Trophoblast cell (in vitro differentiated cells and primary cell): ENCODE data around the gene UBA6. TPM values are rescaled to one million over a fixed set of nuclear protein-coding genes. Genes with fewer than 3 reads are reported as not detected.

Experiments used
- DNase-seq, 2 donors: peaks; one replicate each; pipeline ENCODE4 v3.0.0-alpha.2; 2016
- H2AFZ ChIP-seq: 2 replicates; pipeline ENCODE4 v1.6.1; 2013; ENCODE audit warnings: low read length, moderate library complexity, mild to moderate bottlenecking; ENCODE audit not compliant: insufficient read depth, poor library complexity
- H2AK5ac ChIP-seq: 2 replicates; pipeline ENCODE4 v1.6.1; 2013; ENCODE audit warnings: mild to moderate bottlenecking, low read length
- H2BK120ac ChIP-seq: 2 replicates; pipeline ENCODE4 v1.6.1; 2013; ENCODE audit warnings: low read length, mild to moderate bottlenecking, moderate library complexity; ENCODE audit not compliant: insufficient read depth, poor library complexity
- H2BK12ac ChIP-seq: 2 replicates; pipeline ENCODE4 v1.6.1; 2013; ENCODE audit warnings: mild to moderate bottlenecking, low read length, moderate library complexity
- H2BK5ac ChIP-seq: 2 replicates; pipeline ENCODE4 v1.6.1; 2013; ENCODE audit warnings: low read length, low read depth, moderate library complexity, mild to moderate bottlenecking; ENCODE audit not compliant: poor library complexity
- H3K14ac ChIP-seq: 2 replicates; pipeline ENCODE4 v1.6.1; 2013; ENCODE audit warnings: mild to moderate bottlenecking, low read length
- H3K18ac ChIP-seq: 2 replicates; pipeline ENCODE4 v1.6.1; 2013; ENCODE audit warnings: mild to moderate bottlenecking, low read length
- H3K23ac ChIP-seq: 2 replicates; pipeline ENCODE4 v1.6.1; 2013; ENCODE audit warnings: low read length
- H3K27ac ChIP-seq: 2 replicates; pipeline ENCODE4 v1.5.1; 2013; ENCODE audit warnings: low read depth, mild to moderate bottlenecking, inconsistent platforms, low read length, moderate library complexity
- H3K27me3 ChIP-seq: 2 replicates; pipeline ENCODE4 v1.6.1; 2013; ENCODE audit warnings: inconsistent platforms, mild to moderate bottlenecking, low read length, moderate library complexity; ENCODE audit not compliant: insufficient read depth
- H3K36me3 ChIP-seq, 2 experiments: 1 replicate in 1 of 2; 2 replicates in 1 of 2; pipeline ENCODE4 v1.6.1; 2013; ENCODE audit warnings: low read length in 2 of 2, mild to moderate bottlenecking in 2 of 2, moderate library complexity in 1 of 2; ENCODE audit not compliant: insufficient read depth in 2 of 2, control insufficient read depth in 1 of 2
- H3K4ac ChIP-seq: 2 replicates; pipeline ENCODE4 v1.6.1; 2013; ENCODE audit warnings: low read depth, mild to moderate bottlenecking, low read length, moderate library complexity
- H3K4me1 ChIP-seq, 2 experiments: 1 replicate in 1 of 2; 2 replicates in 1 of 2; pipeline ENCODE4 v1.6.1; 2013; ENCODE audit warnings: low read length in 2 of 2, mild to moderate bottlenecking in 2 of 2, moderate library complexity in 1 of 2; ENCODE audit not compliant: insufficient read depth in 2 of 2, control insufficient read depth in 1 of 2
- H3K4me2 ChIP-seq: 2 replicates; pipeline ENCODE4 v1.6.1; 2013; ENCODE audit warnings: inconsistent platforms, mild to moderate bottlenecking, low read length, moderate library complexity
- H3K4me3 ChIP-seq: 2 replicates; pipeline ENCODE4 v1.5.1; 2013; ENCODE audit warnings: mild to moderate bottlenecking, low read depth, low read length, inconsistent platforms
- H3K79me1 ChIP-seq: one replicate; pipeline ENCODE4 v1.6.1; 2013; ENCODE audit warnings: low read length
- H3K79me2 ChIP-seq: 2 replicates; pipeline ENCODE4 v1.6.1; 2013; ENCODE audit warnings: low read length, mild to moderate bottlenecking; ENCODE audit not compliant: control insufficient read depth, insufficient read depth, poor library complexity
- H3K9ac ChIP-seq: 2 replicates; pipeline ENCODE4 v1.6.1; 2013; ENCODE audit warnings: mild to moderate bottlenecking, low read length
- H3K9me3 ChIP-seq: 2 replicates; pipeline ENCODE4 v1.6.1; 2013; ENCODE audit warnings: low read depth, mild to moderate bottlenecking, control low read depth, inconsistent platforms, low read length; ENCODE audit not compliant: insufficient read depth
- H4K12ac ChIP-seq: 2 replicates; pipeline ENCODE4 v1.6.1; 2013; ENCODE audit warnings: low read depth, mild to moderate bottlenecking, low read length, moderate library complexity
- H4K8ac ChIP-seq: 2 replicates; pipeline ENCODE4 v1.6.1; 2013; ENCODE audit warnings: low read depth, mild to moderate bottlenecking, low read length, moderate library complexity
- H4K91ac ChIP-seq: one replicate; pipeline ENCODE4 v1.6.1; 2013; ENCODE audit warnings: low read depth, mild to moderate bottlenecking, low read length, moderate library complexity
- WGBS: extraction: QIAGEN DNeasy Blood & Tissue Kit; methylation state at CpG from one replicate; pipeline ENCODE4 v1.1.7; 2013; ENCODE audit warnings: missing lambda C conversion rate; ENCODE audit not compliant: insufficient read length, insufficient coverage; ENCODE audit errors: extremely low coverage; 5-methylcytosine and 5-hydroxymethylcytosine counted together
- polyA plus RNA-seq: library from polyadenylated mRNA; stranded (reverse); fragments of 200-250 nt; gene quantifications from 2 replicates; pipeline ENCODE4 v1.2.3, GENCODE V29; 2013

UBA6 gene
- 51.0 and 56.5 TPM in 2 replicates for polyA plus RNA-seq

- peak within 1 kb of the TSS; percentile 98 for H2BK5ac ChIP-seq
- H4K12ac ChIP-seq = peak within 1 kb of the TSS; percentile 98
- H3K9ac ChIP-seq = peak within 1 kb of the TSS; percentile 93
- peak within 1 kb of the TSS; percentile 90 for H3K27ac ChIP-seq
- H2BK120ac ChIP-seq = peak within 1 kb of the TSS; percentile 96
- H3K4me2 ChIP-seq = peak within 1 kb of the TSS; percentile 61
- H3K36me3 ChIP-seq = peaks cover 0 to 3% of the 10 kb centered on the region in 2 experiments
- H3K79me2 ChIP-seq = peaks cover 7% of the 10 kb centered on the region
- peak; percentile 98 for DNase-seq
- H3K9me3 ChIP-seq = no peaks in the 10 kb centered on the region
- H3K4me3 ChIP-seq = peak within 1 kb of the TSS; percentile 90
- peak within 1 kb of the TSS; percentile 100 for H2AFZ ChIP-seq
- no peak within 1 kb of the TSS for H3K23ac ChIP-seq
- H3K27me3 ChIP-seq = no peaks in the 10 kb centered on the region
- peaks cover 2 to 3% of the 10 kb centered on the region in 2 experiments for H3K4me1 ChIP-seq
- H3K79me1 ChIP-seq = peaks cover 5% of the 10 kb centered on the region
- H3K14ac ChIP-seq = peak within 1 kb of the TSS; percentile 99
- peak within 1 kb of the TSS; percentile 89 for H2BK12ac ChIP-seq
- no CpG with 5 or more reads among the region's 57 CpGs for WGBS
- H3K18ac ChIP-seq = peak within 1 kb of the TSS; percentile 98
- H2AK5ac ChIP-seq = peak within 1 kb of the TSS; percentile 54
- peak within 1 kb of the TSS; percentile 95 for H4K91ac ChIP-seq
- H3K4ac ChIP-seq = peak within 1 kb of the TSS; percentile 97
- peak within 1 kb of the TSS; percentile 98 for H4K8ac ChIP-seq
Measured at GRCh38 chr4:67700738-67701516, at the start of gene UBA6. Gene UBA6, minus strand, starts transcription at chr4:67701155. Its CDS starts 36 bp downstream, at chr4:67701119.

- no peak overlapping the region for H3K4me3 ChIP-seq
- H3K4me2 ChIP-seq = no peak overlapping the region
- H3K9ac ChIP-seq = no peak overlapping the region
- no peaks in the 10 kb centered on the region for H3K27me3 ChIP-seq
- no peak overlapping the region for H2AK5ac ChIP-seq
- no peak overlapping the region for H3K18ac ChIP-seq
- no peak overlapping the region for H4K12ac ChIP-seq
- H3K79me2 ChIP-seq = no peaks in the 10 kb centered on the region
- no peaks in the 10 kb centered on the region for H3K36me3 ChIP-seq
- H2BK12ac ChIP-seq = no peak overlapping the region
- H2AFZ ChIP-seq = no peak overlapping the region
- no peak overlapping the region for H3K4ac ChIP-seq
- H4K8ac ChIP-seq = no peak overlapping the region
- whole genome bisulfite sequencing = no CpG with 5 or more reads among the region's 4 CpGs
- H3K9me3 ChIP-seq = no peaks in the 10 kb centered on the region
- H2BK5ac ChIP-seq = no peak overlapping the region
- H3K4me1 ChIP-seq = no peaks in the 10 kb centered on the region
- no peak overlapping the region for H3K14ac ChIP-seq
- no peak overlapping the region for H2BK120ac ChIP-seq
- no peak overlapping the region for H4K91ac ChIP-seq
- no peak overlapping the region for H3K27ac ChIP-seq
- no peak overlapping the region for H3K23ac ChIP-seq
- DNase-seq = no peak
- H3K79me1 ChIP-seq = no peaks in the 10 kb centered on the region
Measured at GRCh38 chr4:67750691-67751090, 49.7 kb upstream of the UBA6 start.

GRCh38 chr4:67749286-67749685, 48.3 kb upstream of the UBA6 start:
- WGBS = no CpG with 5 or more reads among the region's 3 CpGs
- no peak overlapping the region for H3K4ac ChIP-seq
- H4K12ac ChIP-seq = no peak overlapping the region
- H3K79me1 ChIP-seq = no peaks in the 10 kb centered on the region
- H3K79me2 ChIP-seq = no peaks in the 10 kb centered on the region
- no peaks in the 10 kb centered on the region for H3K27me3 ChIP-seq
- no peak overlapping the region for H2AK5ac ChIP-seq
- H4K8ac ChIP-seq = no peak overlapping the region
- no peaks in the 10 kb centered on the region for H3K9me3 ChIP-seq
- H3K9ac ChIP-seq = no peak overlapping the region
- no peak overlapping the region for H4K91ac ChIP-seq
- no peak for DNase-seq
- H3K14ac ChIP-seq = no peak overlapping the region
- no peak overlapping the region for H2BK12ac ChIP-seq
- no peaks in the 10 kb centered on the region for H3K36me3 ChIP-seq
- H3K27ac ChIP-seq = no peak overlapping the region
- no peaks in the 10 kb centered on the region for H3K4me1 ChIP-seq
- H2BK120ac ChIP-seq = no peak overlapping the region
- H3K18ac ChIP-seq = no peak overlapping the region
- no peak overlapping the region for H3K4me3 ChIP-seq
- no peak overlapping the region for H2BK5ac ChIP-seq
- H3K23ac ChIP-seq = no peak overlapping the region
- H3K4me2 ChIP-seq = no peak overlapping the region
- no peak overlapping the region for H2AFZ ChIP-seq

GRCh38 chr4:67746797-67747495, 46.0 kb upstream of the UBA6 start:
- no peak overlapping the region for H2BK12ac ChIP-seq
- H2AK5ac ChIP-seq = no peak overlapping the region
- DNase-seq = peak in 1 of 2 donors; percentile 77
- no peaks in the 10 kb centered on the region for H3K4me1 ChIP-seq
- no peaks in the 10 kb centered on the region for H3K79me1 ChIP-seq
- no peaks in the 10 kb centered on the region for H3K9me3 ChIP-seq
- H3K9ac ChIP-seq = no peak overlapping the region
- no peak overlapping the region for H4K91ac ChIP-seq
- no peaks in the 10 kb centered on the region for H3K36me3 ChIP-seq
- H3K27ac ChIP-seq = no peak overlapping the region
- H3K27me3 ChIP-seq = no peaks in the 10 kb centered on the region
- no peak overlapping the region for H3K18ac ChIP-seq
- H2BK5ac ChIP-seq = no peak overlapping the region
- H2BK120ac ChIP-seq = no peak overlapping the region
- no peak overlapping the region for H3K4me3 ChIP-seq
- no peak overlapping the region for H3K14ac ChIP-seq
- WGBS = no CpG with 5 or more reads among the region's 5 CpGs
- H3K79me2 ChIP-seq = no peaks in the 10 kb centered on the region
- no peak overlapping the region for H3K4ac ChIP-seq
- H4K8ac ChIP-seq = no peak overlapping the region
- H3K4me2 ChIP-seq = no peak overlapping the region
- no peak overlapping the region for H4K12ac ChIP-seq
- H2AFZ ChIP-seq = no peak overlapping the region
- H3K23ac ChIP-seq = no peak overlapping the region
